GF-D8 (cell line): Measurements from ENCODE around the gene ABHD14A.
"Not testable (repeated sequence)": the region's sequence is repeated elsewhere in the genome, so short reads cannot be mapped to it uniquely, and the experiment has no call there.

ENCODE experiments used
- DNase-seq: peaks from one replicate; lab custom pipeline; 2025; lab: John Stamatoyannopoulos, UW

The ABHD14A gene

DNA sequence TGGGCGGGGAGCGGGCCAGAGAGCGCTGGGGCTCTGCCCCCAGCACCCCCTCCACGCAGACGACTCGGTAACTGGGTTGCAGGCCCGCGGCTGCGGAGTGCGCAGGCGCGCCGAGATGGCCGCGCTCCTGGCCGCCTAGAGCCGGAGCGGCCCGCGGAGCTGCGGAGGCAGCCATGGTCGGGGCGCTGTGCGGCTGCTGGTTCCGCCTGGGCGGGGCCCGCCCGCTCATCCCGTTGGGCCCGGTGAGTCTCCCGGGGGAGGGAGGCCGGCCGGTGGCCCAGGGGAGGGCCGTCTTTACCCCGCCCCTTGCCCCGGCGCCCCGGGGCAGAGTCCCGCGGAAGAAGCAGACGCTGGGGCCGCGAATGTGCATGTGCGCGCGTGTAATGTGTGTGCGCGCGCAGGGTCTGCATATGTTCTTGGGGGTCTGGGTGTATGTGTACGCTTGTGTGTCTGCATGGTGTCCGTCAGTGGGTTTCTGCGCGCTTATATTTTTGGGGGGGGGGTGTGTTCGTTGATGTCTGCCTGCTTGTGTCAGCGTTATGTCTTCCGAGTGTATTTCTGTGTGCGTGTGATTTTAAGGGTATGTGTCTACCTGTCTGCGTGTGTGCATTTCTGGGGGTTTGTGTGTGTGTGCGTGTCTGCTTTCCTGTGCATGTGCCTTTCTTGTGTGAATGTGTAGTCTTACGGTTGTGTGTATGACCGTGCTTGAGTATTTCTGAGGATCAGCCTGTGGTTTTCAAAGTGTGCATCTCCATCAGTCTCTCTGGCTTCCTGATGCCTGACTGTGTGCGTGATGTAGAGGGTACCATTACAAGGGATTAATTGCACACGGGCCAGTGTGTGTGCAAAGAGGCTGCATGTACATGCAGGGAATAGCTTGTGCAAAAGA lies at the start of gene ABHD14A:
Gene ABHD14A (plus strand): TSS at position 102 of the 889 bp plus-strand sequence. CDS start 72 bp downstream, at position 174.
- peak; percentile 61 for DNase-seq

DNA sequence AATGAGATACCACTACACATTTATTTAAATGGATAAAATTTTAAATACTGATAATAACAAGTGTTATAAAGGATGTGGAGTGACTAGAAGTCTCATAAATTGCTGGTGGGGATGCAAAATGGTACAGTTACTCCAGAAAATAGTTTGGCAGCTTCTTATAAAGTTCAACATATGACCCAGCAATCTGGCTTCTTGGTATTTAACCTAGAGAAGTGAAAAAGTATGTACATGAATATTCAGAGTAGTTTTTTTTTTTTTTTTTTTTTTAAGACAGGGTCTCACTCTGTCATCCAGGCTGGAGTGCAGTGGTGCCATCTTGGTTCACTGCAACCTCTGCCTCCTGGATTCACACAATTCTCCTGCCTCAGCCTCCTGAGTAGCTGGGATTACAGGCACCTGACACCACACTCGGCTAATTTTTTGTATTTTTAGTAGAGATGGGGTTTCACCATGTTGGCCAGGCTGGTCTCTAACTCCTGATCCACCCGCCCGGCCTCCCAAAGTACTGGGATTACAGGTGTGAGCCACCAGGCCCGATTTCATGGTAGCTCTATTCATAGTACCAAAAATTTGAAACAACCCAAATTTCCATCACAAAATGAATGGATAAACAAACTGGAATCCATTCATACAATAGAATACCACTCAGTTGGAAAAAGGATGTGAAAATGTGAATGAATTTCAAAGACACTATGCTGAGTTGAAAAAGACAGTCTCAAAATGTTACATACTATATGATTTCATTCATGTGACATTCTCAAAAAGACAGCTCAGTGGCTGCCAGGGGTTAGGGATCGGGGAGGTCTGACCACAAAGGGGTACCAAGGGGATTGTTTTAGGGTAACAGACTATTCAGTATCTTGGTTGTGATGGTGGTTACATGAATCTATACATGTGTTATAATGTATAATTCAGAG lies 47.5 kb upstream of the ABHD14A start:
- DNase-seq, result no peak

DNA sequence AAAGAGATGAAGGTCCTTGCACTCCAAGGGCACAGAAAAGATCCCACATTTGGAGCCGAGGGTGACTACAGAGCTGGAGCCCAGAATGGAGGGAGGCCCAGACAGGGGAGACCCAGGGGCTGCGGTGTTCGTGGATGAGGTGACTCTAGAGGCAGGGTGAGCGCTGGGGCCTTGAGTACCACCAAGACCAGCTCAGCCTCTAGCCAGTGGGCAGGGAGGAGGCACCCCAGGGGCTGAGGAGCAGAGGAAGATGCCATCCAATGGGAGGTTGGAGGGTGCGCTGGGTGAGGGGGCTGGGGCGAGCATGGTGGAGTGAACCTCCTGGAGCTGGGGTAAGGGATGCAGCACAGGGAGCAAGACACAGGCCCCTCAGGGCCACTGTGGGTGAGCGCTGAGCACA lies 46.4 kb upstream of the ABHD14A start:
- no peak for DNase-seq

DNA sequence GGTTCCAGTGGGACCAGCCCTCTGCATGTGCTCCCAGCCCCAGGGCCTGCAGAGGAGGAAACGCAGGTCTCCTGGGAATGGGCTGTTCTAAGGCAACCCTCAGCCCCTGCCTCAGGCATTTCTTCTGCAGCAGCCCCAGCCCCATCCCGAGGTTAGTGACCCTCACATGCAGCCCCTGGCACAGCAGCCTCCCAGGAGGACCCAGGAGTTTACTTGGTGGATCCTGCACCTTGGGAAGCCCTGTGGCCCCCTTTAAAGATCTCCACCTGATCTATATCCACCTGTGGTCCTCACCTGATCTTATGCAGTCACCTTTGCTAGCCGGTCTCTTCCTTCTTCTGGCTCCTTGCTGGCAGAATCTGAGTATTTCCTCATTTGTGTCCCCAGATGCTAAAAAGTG lies 45.9 kb upstream of the ABHD14A start:
- DNase-seq, result not testable (repeated sequence)

DNA sequence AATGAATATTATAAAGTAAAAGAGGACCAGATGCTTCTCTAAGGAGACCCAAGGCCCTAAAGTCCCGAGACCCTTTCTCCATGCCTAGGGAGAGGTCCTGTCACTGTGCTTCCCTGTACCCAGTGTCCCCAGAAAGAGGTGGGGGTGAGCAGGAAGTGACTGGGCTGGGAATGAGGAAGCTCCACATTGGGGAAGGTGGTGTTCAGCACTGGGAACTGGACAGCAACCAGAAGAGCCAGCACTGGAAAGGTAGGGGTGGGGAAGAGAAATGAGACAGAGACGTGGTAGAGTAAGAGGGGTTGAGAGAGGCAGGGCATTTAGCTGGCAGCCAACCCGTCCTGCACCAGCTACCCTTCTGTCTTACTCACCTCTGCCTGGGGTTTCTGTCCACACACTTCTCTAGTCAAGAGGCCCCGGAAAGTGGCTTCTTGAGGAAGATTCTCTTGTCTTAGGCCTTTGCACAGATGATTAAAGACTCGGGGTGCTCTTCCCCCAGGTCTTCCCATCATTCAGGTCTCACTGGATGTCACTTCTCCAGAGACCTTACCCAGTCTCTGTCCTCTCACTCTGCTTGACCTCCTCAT lies 45.4 kb upstream of the ABHD14A start:
- peak; percentile 8 for DNase-seq

DNA sequence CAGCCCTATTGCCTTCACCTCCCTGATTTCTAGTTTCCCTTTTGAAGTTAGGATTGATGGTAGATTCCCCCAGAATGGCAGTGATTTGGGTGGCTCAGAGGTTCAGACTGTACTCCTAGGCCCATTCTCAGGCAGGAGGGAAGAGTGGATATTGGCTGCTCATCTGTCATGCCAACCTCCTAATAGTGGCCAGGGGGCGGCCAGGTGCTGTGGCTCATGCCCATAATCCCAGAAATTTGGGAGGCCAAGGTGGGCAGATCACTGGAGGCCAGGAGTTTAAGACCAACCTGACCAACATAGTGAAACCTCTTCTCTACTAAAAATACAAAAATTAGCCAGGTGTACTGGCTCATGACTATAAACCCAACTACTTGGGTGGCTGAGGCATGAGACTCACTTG lies 44.4 kb upstream of the ABHD14A start:
- DNase-seq, result no peak

DNA sequence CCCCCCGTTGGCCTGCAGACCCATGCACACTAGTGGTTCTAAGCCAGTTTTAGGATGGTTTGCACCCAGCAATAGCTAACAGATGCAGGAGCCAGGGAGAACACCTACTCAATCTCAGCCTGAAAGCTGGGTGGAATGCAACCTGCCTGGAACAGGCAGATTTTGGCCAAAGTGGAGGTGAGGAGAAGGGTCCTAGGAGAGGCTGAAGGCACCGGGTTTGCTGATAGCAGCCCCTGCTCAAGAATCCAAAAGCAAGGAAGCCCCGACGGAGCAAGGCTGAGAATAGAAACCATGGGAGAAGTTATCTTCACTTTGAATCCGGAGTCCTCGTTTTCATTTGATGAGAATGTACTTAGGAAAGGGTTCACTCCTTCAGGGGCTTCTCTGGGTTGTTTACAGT lies 43.1 kb upstream of the ABHD14A start:
- DNase-seq, result no peak

DNA sequence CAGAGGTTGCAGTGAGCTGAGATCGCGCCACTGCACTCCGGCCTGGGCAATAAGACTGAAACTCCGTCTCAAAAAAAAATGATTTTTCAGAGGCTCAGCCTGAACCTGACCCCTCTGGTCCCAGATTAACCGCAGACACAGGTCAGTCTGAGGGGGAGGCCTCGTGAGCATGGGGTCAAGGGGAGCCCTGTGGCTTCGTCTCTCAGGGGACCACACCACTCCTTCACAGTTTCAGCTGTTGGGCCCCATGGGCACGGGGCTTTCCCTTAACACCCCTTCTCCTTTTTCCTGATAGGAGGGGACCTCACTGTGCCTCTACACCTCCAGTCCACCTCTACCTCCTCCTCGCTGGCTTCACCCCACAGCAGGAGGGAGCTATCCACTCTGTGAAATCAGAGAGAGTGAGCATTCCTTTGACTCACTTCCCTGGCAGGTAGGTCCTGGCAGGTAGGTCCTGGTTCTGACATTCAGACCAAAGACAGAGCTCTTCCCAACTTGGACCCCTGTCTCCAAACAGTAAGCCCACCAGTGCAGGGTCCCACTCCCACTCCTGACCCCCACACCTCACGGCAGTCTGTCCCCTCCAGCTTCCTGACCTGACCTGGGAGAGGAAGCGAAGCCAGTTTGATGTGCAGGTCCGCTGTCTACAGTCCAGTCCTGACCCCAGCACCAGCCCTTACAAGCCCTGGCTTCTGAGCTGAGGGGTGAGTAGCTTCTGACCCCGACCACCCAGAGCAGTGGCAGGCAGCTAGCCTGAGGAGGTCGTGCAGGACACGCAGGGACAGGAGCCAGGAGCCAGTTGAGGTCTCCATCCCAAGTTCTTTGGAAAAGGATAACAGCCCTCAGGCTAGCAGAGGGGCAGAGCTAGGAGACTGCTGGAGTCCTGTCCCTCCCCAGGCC lies 42.1 kb upstream of the ABHD14A start:
- DNase-seq, result no peak

DNA sequence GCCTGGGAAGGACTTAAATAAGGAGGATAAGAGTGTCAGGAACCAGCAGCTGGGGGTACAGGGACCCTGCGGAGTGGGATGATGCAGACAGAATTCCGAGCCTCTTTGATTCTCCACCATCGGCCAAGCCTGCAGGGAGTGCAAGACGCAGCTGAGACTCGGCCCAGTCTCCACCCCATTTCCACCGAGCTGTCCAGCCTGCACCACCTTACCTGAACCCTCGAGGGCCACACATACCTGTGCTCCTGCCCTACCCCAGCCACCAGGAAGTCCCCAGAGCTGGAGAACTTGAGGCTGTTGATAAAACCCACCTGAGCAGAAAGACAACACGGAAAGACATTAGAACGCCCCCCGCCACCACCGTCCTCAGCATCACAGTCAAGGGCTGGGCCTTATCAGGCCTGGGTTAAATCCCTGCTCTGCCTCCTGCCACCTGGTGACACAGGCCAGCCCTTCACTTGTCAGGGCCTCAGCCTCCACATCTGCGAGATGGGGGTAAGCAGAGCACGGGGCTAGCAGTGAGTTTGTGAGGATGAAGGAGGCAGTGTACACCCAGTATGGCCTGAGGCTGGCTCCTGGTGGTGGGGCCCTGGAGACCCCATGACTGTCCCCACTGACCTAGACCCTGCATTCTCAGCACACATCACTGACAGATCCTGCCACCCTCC lies 41.3 kb upstream of the ABHD14A start:
- DNase-seq, result no peak

DNA sequence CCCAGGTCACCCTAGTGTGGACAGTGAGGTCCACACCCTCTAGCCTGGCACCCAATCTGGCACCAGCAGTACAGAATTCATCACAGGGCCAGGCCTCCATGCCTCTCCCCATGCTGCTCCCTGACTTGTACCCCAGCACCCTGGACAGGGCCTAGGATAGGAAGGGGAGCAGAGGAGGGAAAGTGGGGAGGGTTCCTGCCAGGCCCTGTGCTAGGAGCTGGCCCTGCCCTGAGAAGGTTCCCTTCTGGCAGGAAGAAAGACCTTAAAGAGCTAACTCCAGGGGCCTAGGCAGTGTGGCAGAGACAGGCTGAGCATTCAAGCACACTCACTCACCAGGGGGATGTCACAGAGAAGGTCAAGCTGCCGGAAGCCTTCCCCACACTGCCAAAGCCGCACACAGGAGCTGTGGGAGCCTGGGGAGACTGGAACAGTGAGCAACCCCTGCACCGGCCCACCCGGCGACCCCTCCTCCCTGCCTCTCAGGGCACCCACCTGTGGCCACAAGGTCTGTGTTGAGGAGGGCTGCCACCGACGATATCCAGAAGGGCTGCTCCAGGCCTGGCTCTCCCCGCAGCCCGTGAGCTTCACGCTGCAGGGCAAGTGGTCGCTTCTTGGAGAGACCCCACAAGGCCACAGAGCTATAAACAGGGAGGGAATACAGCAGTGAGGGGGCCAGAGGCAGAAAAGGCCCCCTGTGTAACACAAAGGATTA lies 40.6 kb upstream of the ABHD14A start:
- no peak for DNase-seq

DNA sequence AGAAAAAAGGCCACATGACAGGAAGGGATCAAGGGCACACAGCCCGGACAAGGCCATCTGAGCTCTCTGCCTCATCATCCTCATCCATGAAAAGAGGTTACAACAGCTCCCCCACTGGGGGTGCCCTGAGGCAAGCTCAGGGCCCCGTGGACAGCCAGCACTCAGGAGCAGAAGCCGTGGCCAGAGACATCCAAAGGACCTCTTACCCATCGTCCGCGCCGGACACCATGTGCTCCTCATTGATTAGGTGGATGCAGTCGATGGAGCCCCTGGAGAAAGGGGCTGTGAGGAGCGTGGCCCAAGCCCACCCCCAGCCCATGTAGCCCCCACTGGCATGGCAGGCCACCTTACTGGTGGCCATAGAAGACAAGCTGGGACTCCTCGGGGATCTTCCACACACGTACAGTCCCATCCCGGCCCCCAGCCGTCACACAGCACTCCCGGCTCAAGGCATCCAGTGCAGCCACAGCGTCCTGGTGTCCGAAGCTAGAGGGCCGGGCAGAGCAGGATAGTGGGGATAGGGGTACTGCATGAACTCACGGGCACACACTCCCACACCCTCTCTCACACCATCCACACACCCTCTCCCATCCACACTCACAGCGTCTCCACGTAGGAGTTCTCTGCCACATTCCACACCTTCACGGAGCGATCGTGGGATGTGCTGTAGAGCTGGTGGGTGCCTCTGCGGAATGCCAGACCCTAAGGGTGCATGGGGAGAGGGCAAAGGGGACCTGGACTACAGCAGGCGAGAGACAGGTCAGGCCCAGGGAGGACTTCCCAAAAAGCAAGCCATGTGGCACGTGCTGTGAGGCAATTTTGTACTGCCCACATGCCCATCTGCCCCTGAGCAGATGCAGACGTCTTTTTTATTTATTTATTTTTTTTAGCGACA lies 39.6 kb upstream of the ABHD14A start:
- DNase-seq, result no peak

DNA sequence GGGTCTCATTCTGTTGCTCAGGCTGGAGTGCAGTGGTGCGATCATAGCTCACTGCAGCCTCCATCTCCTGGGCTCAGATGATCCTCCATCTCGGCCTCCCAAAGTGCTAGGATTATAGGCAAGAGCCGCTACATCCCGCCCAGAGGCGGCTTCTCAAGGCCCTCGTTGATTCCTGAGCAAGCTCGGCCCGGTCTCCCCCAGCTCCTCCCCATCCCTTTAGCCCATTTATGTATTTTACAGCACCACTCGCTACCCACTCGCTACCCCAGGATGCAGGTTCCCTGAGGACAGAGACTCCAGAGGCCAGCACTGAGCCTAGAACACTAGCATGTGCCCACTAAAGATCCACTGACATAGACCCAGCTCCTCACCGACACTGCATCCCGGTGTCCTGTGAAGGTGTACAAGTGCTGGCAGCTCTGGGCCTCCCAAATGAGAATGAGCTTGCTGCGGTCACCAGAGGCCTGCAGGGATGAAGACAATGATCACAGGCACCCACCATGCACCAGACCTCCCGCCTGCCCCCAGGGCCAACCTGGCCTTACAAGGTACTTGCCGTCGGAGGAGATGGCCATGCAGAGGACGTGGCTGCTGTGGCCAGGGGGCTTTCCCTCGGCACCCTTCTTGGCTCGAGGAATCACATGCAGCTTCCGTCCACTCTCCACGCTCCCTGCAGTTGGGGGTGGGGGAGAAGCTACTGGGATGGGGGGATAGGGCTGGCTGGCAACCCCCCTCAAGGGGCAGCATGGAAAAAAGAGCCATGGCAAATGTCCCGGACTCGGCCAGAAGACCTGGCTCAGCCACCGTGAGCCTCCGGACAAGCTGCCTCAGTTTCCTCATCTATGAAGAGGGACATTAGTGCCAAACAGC lies 38.7 kb upstream of the ABHD14A start:
- DNase-seq, result no peak

DNA sequence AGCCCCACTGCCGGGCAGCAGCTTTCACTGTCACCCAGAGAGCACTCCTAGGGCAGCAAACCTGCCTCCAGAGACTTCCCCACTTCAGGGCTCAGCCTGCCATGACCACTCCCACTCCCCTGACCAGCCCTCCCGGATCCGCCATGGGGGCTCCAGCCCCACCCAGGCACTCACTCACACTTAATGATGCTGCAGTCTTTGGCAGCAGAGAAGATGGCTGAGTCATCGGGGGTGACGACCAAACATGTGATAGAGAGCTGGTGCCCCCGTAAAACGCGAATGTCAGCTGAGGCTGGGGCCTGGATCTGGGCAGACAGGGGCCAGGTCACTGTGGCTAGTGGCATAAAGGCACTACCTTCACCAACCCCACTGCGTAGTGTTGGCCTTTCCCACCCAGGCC lies 37.9 kb upstream of the ABHD14A start:
- no peak for DNase-seq

DNA sequence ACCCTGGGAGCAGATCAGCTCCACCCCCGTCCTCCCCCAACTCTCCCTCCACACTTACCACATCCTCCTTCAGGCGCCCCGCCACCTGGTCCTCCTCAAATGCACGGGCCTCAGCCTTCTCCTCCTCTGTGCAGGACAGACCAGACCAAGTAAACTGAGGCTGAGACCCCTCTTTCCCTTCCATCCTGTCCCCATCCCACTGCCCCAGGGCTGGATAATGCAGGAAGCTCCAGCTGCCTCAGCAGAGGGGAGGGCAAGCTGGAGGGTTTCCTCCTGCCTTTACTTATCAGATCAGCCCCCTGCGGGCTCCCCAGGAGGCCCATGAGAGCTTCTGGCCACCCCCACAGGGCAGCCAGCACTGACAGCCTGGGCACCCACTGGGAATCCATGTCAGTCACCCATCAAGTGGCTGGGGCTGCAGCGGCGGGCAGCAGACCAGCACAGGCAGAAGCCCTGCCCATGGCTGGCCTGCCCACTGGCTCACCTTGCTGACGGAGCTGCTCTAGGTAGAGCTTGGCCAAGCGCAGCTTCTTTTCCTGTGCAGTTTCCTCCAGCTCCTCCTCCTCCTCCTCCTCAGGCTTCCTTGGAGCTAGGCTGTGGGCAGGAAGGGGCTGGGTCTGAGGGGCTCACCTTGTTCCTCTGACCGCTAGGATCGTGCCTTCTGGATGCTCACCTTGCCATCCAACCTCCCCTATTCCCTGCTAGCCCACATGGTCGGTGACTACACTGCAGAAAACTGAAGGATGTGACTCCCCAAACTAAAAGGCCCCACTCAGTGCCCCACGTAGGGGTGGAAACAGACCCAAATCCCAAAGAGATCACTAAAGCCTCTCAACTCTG lies 37.0 kb upstream of the ABHD14A start:
- DNase-seq, result no peak

DNA sequence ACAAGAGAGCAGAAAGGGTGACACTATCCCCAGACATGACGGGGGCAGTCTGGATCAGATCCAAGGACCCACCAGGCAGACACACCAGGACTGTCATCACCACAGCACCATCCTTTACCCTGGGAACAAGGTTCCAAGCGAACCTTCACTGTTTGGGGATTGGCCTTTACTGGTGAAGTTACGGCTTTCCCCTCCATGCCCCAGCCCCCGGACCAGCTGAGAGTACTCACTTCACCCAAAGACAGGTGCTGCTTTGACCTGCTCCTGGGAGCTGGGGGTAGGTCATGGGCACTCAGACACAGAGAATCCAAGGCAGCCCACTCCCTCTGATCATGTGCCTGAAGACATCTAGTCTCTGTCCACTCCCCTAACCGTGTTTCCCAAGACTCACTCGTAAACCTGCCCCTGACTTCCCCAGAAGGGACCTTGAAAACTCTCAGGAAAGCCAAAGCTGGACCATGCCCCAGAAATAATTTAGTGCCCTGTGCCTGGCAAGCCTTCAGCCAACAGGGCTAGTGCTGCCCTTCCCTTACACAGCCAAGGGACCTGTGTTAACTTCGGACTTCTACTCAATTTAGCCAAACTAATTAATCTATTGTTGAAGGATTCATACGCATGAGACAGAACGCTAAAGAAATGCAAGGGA lies 36.0 kb upstream of the ABHD14A start:
- DNase-seq, result no peak

DNA sequence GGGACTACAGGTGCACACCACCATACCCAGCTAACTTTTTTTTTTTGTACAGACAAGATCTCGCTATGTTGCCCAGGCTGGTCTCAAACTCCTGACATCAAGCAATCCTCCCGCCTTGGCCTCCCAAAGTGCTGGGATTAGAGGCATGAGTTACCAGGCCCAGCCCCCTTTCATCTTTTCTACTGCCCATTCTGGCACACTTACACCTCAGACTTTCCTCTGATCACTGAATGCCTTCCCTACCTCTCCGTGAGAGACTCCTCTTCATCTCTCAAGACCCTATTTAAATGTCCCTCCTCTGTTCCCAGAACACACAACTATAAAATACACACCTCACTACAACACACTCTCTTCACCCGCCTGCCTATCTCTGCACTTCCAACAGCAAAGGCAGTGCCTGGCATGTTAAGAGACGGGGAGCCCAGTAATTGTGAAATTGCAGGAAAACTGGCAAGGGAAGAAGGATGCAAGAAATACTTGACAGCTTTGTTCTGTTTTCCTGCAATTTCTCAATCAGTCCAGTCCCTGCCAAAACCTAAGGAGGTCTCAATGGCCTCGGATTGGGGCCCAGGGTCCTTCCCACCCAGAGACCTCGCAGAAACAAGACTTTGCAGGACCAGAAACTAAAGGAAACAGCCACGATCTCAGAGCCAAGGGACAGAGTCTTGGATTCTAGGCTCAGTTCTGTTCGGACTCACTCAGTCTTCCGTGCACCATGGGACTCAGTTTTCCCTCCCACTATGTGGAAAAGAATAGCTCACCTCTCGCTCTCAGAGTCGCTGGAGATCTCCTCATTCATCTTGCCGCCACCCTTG lies 34.0 kb upstream of the ABHD14A start:
- DNase-seq, result no peak
